LNCAP (cell line): Measurements from ENCODE around the gene PPA2.

Source experiments
- CTCF ChIP-seq: fragments of 450-650 bp; IDR thresholded peaks from 2 replicates; pipeline ENCODE4 v1.5.1; 2017; ENCODE audit warnings: mild to moderate bottlenecking

The PPA2 gene

GRCh38 chr4:105400901-105401677 lies 72.8 kb downstream of the PPA2 start:
- TF ChIP-seq CTCF: no peak

GRCh38 chr4:105399532-105400161 lies 74.2 kb downstream of the PPA2 start:
- no peak for TF ChIP-seq CTCF

GRCh38 chr4:105392858-105393257 lies 81.0 kb downstream of the PPA2 start:
- no peak for TF ChIP-seq CTCF

- TF ChIP-seq CTCF: no peak
These were observed 84.7 kb downstream of the PPA2 start for GRCh38 chr4:105389167-105389566.

- TF ChIP-seq CTCF: no peak
These were observed 86.4 kb downstream of the PPA2 start for GRCh38 chr4:105387466-105387865.

- TF ChIP-seq CTCF: no peak
These were observed 87.8 kb downstream of the PPA2 start for GRCh38 chr4:105386012-105386411.

- TF ChIP-seq CTCF: no peak
These were observed 99.8 kb downstream of the PPA2 start for GRCh38 chr4:105374071-105374470.
